ENCODE results near the gene UBE2D1. TPM values are rescaled to one million over a fixed set of nuclear protein-coding genes. Genes with fewer than 3 reads are reported as not detected.
A peak's percentile ranks its signal among the peaks of the same experiment; 100 is the strongest.

UBE2D1 gene
- total and polyA plus RNA-seq, 4 experiments from 2014 or later = 13.4 to 23.4 (median 17.2) TPM

GRCh38 chr10:58359541-58359940 lies 24.7 kb downstream of the UBE2D1 start:
- Mint-ChIP-seq H3K4me3 (peak overlapping the region in 4 of 8 donors; percentile 16 to 69 (median 50)), H3K27ac (peak overlapping the region in 2 of 7 donors; percentile 3 to 51), H3K4me1 (peaks cover 22 to 42% (median 28%) of the 10 kb centered on the region in 4 donors), H3K36me3 (peaks cover 13 to 15% of the 10 kb centered on the region in 2 donors), H3K9me3 (no peaks in the 10 kb centered on the region), H3K27me3 (no peaks in the 10 kb centered on the region)
- ChIA-PET CTCF (ENCODE audit: partially characterized antibody) (interaction anchor here (0.7 kb wide), 1 partner anchor 294 kb away, joined by 3 read pairs; no protein-coding TSS in a partner anchor), POLR2A (ENCODE audit: partially characterized antibody) (no interaction called here)
- DNase-seq = no peak
- intact Hi-C loops (cut with micrococcal nuclease) = no loop called here
- H3K4me1 ChIP-seq (ENCODE audit: insufficient read depth, low read length) = peaks cover 25% of the 10 kb centered on the region
- no peak overlapping the region for H3K4me3 ChIP-seq (ENCODE audit: low read length in 2 of 2)
- no peak overlapping the region for H3K27ac ChIP-seq (ENCODE audit: low read depth, low read length)
- H3K27me3 ChIP-seq (ENCODE audit: insufficient read depth, low read length) = no peaks in the 10 kb centered on the region
- no peaks in the 10 kb centered on the region for H3K36me3 ChIP-seq (ENCODE audit: insufficient read depth, low read length)
- no peaks in the 10 kb centered on the region for H3K9me3 ChIP-seq (ENCODE audit: control insufficient read depth in 1 of 2, low read length in 2 of 2)

GRCh38 chr10:58360412-58361004 lies 25.7 kb downstream of the UBE2D1 start:
- Histone ChIP-seq H3K36me3 (ENCODE audit: insufficient read depth, low read length) (no peaks in the 10 kb centered on the region), H3K27me3 (ENCODE audit: insufficient read depth, low read length) (no peaks in the 10 kb centered on the region), H3K4me1 (ENCODE audit: insufficient read depth, low read length) (peaks cover 25% of the 10 kb centered on the region), H3K9me3 (ENCODE audit: control insufficient read depth in 1 of 2, low read length in 2 of 2) (no peaks in the 10 kb centered on the region), H3K27ac (ENCODE audit: low read depth, low read length) (no peak overlapping the region), H3K4me3 (ENCODE audit: low read length in 2 of 2) (no peak overlapping the region)
- ChIA-PET POLR2A (ENCODE audit: partially characterized antibody) (no interaction called here), CTCF (ENCODE audit: partially characterized antibody) (interaction anchor here (1.1 kb wide), 1 partner anchor 25 kb away, joined by 3 read pairs; no protein-coding TSS in a partner anchor)
- Mint-ChIP-seq H3K27ac (peak overlapping the region in 2 of 7 donors; percentile 54 to 56), H3K27me3 (no peaks in the 10 kb centered on the region), H3K4me3 (peak overlapping the region in 1 of 8 donors; percentile 69), H3K4me1 (peaks cover 22 to 42% (median 25%) of the 10 kb centered on the region in 4 donors), H3K36me3 (peaks cover 18 to 24% of the 10 kb centered on the region in 2 donors), H3K9me3 (no peaks in the 10 kb centered on the region)
- intact Hi-C loops (cut with micrococcal nuclease) = no loop called here
- no peak for DNase-seq

- POLR2A ChIA-PET (ENCODE audit: partially characterized antibody) = no interaction called here
- Histone ChIP-seq H3K36me3 (ENCODE audit: insufficient read depth, low read length) (no peaks in the 10 kb centered on the region), H3K27me3 (ENCODE audit: insufficient read depth, low read length) (no peaks in the 10 kb centered on the region), H3K4me3 (ENCODE audit: low read length in 2 of 2) (no peak overlapping the region), H3K4me1 (ENCODE audit: insufficient read depth, low read length) (peaks cover 25% of the 10 kb centered on the region), H3K9me3 (ENCODE audit: control insufficient read depth in 1 of 2, low read length in 2 of 2) (no peaks in the 10 kb centered on the region), H3K27ac (ENCODE audit: low read depth, low read length) (no peak overlapping the region)
- Mint-ChIP-seq H3K4me1 (peaks cover 20 to 40% (median 24%) of the 10 kb centered on the region in 4 donors), H3K36me3 (peaks cover 18 to 25% of the 10 kb centered on the region in 2 donors), H3K27ac (peak overlapping the region in 1 of 7 donors; percentile 14), H3K27me3 (no peaks in the 10 kb centered on the region), H3K9me3 (no peaks in the 10 kb centered on the region), H3K4me3 (no peak overlapping the region)
- intact Hi-C loops (cut with micrococcal nuclease) = no loop called here
- no peak for DNase-seq
- CTCF ChIA-PET (ENCODE audit: partially characterized antibody) = interaction anchor here (1.1 kb wide), 1 partner anchor 26 kb away, joined by 3 read pairs; no protein-coding TSS in a partner anchor
Observed at GRCh38 chr10:58361353-58361752, 26.5 kb downstream of the UBE2D1 start.

GRCh38 chr10:58362027-58362789 lies 27.4 kb downstream of the UBE2D1 start:
- peaks cover 3% of the 10 kb centered on the region for H3K36me3 ChIP-seq (ENCODE audit: insufficient read depth, low read length)
- Mint-ChIP-seq H3K27ac (no peak overlapping the region), H3K4me1 (peaks cover 16 to 32% (median 19%) of the 10 kb centered on the region in 4 donors), H3K4me3 (no peak overlapping the region), H3K9me3 (no peaks in the 10 kb centered on the region), H3K27me3 (no peaks in the 10 kb centered on the region), H3K36me3 (peaks cover 23 to 27% of the 10 kb centered on the region in 2 donors)
- H3K9me3 ChIP-seq (ENCODE audit: control insufficient read depth in 1 of 2, low read length in 2 of 2) = no peaks in the 10 kb centered on the region
- POLR2A ChIA-PET (ENCODE audit: partially characterized antibody) = no interaction called here
- H3K27ac ChIP-seq (ENCODE audit: low read depth, low read length) = no peak overlapping the region
- no peak for DNase-seq
- CTCF ChIA-PET (ENCODE audit: partially characterized antibody) = no interaction called here
- H3K4me1 ChIP-seq (ENCODE audit: insufficient read depth, low read length) = peaks cover 25% of the 10 kb centered on the region
- no peaks in the 10 kb centered on the region for H3K27me3 ChIP-seq (ENCODE audit: insufficient read depth, low read length)
- intact Hi-C loops (cut with micrococcal nuclease) = no loop called here
- H3K4me3 ChIP-seq (ENCODE audit: low read length in 2 of 2) = no peak overlapping the region

- DNase-seq = no peak
- H3K27ac ChIP-seq (ENCODE audit: low read depth, low read length) = no peak overlapping the region
- peaks cover 20 to 22% of the 10 kb centered on the region in 2 donors for H3K36me3 Mint-ChIP-seq
Observed at GRCh38 chr10:58367069-58367468, 32.3 kb downstream of the UBE2D1 start.

GRCh38 chr10:58371473-58371872 lies 36.7 kb downstream of the UBE2D1 start:
- Mint-ChIP-seq H3K4me1 (no peaks in the 10 kb centered on the region), H3K36me3 (peaks cover 3 to 5% of the 10 kb centered on the region in 2 donors), H3K9me3 (peaks cover 0 to 1% (median 0%) of the 10 kb centered on the region in 8 donors), H3K27ac (no peak overlapping the region), H3K4me3 (no peak overlapping the region), H3K27me3 (no peaks in the 10 kb centered on the region)
- Histone ChIP-seq H3K4me1 (ENCODE audit: insufficient read depth, low read length) (no peaks in the 10 kb centered on the region), H3K27me3 (ENCODE audit: insufficient read depth, low read length) (no peaks in the 10 kb centered on the region), H3K4me3 (ENCODE audit: low read length in 2 of 2) (no peak overlapping the region), H3K27ac (ENCODE audit: low read depth, low read length) (no peak overlapping the region), H3K9me3 (ENCODE audit: control insufficient read depth in 1 of 2, low read length in 2 of 2) (no peaks in the 10 kb centered on the region), H3K36me3 (ENCODE audit: insufficient read depth, low read length) (peaks cover 6% of the 10 kb centered on the region)
- DNase-seq = no peak
- intact Hi-C loops (cut with micrococcal nuclease) = no loop called here
- ChIA-PET POLR2A (ENCODE audit: partially characterized antibody) (interaction anchor here (0.8 kb wide), 1 partner anchor 13 kb away, joined by 4 read pairs; the partner anchor contains the start of gene TFAM), CTCF (ENCODE audit: partially characterized antibody) (interaction anchor here (1.4 kb wide), 1 partner anchor 13 kb away, joined by 4 read pairs; no protein-coding TSS in a partner anchor)

More at GRCh38 chr10:58367069-58367468, 32.3 kb downstream of the UBE2D1 start:
- no peaks in the 10 kb centered on the region for H3K27me3 Mint-ChIP-seq
- H3K27me3 ChIP-seq (ENCODE audit: insufficient read depth, low read length) = no peaks in the 10 kb centered on the region
- H3K4me3 Mint-ChIP-seq = no peak overlapping the region
- H3K36me3 ChIP-seq (ENCODE audit: insufficient read depth, low read length) = peaks cover 6% of the 10 kb centered on the region
- H3K4me3 ChIP-seq (ENCODE audit: low read length in 2 of 2) = no peak overlapping the region
- no peak overlapping the region for H3K27ac Mint-ChIP-seq
- H3K4me1 ChIP-seq (ENCODE audit: insufficient read depth, low read length) = no peaks in the 10 kb centered on the region
- ChIA-PET CTCF (ENCODE audit: partially characterized antibody) (interaction anchor here (0.5 kb wide), 1 partner anchor 43 kb away, joined by 3 read pairs; no protein-coding TSS in a partner anchor), POLR2A (ENCODE audit: partially characterized antibody) (no interaction called here)
- H3K4me1 Mint-ChIP-seq = no peaks in the 10 kb centered on the region
- intact Hi-C loops (cut with micrococcal nuclease) = no loop called here
- H3K9me3 Mint-ChIP-seq = no peaks in the 10 kb centered on the region
- no peaks in the 10 kb centered on the region for H3K9me3 ChIP-seq (ENCODE audit: control insufficient read depth in 1 of 2, low read length in 2 of 2)

Data from CD4-positive, alpha-beta memory T cell (primary cell).